Measurements from ENCODE around the gene UBAC2.

The UBAC2 gene

GRCh38 chr13:99416411-99417121 lies 215.9 kb downstream of the UBAC2 start:
- DNase-seq (ENCODE audit: low spot score), result no peak

GRCh38 chr13:99417201-99418102 lies 216.8 kb downstream of the UBAC2 start:
- DNase-seq (ENCODE audit: low spot score), result no peak

GRCh38 chr13:99418103-99418842 lies 217.6 kb downstream of the UBAC2 start:
- no peak for DNase-seq (ENCODE audit: low spot score)

- no peak for DNase-seq (ENCODE audit: low spot score)
Observed at GRCh38 chr13:99418843-99419140, 218.1 kb downstream of the UBAC2 start.

- DNase-seq (ENCODE audit: low spot score), result no peak
Observed at GRCh38 chr13:99419591-99420243, 219.1 kb downstream of the UBAC2 start.

- no peak for DNase-seq (ENCODE audit: low spot score)
Observed at GRCh38 chr13:99421271-99421670, 220.6 kb downstream of the UBAC2 start.

GRCh38 chr13:99421758-99422585 lies 221.3 kb downstream of the UBAC2 start:
- no peak for DNase-seq (ENCODE audit: low spot score)

- DNase-seq (ENCODE audit: low spot score), result no peak
Observed at GRCh38 chr13:99422586-99423220, 222.0 kb downstream of the UBAC2 start.

GRCh38 chr13:99425485-99426341 lies 225.1 kb downstream of the UBAC2 start:
- DNase-seq (ENCODE audit: low spot score), result peak; percentile 19

GRCh38 chr13:99426426-99426825 lies 225.8 kb downstream of the UBAC2 start:
- DNase-seq (ENCODE audit: low spot score), result no peak

- no peak for DNase-seq (ENCODE audit: low spot score)
Observed at GRCh38 chr13:99429670-99430069, 229.0 kb downstream of the UBAC2 start.

GRCh38 chr13:99431927-99432608 lies 231.4 kb downstream of the UBAC2 start:
- DNase-seq (ENCODE audit: low spot score), result no peak

GRCh38 chr13:99432609-99433542 lies 232.2 kb downstream of the UBAC2 start:
- DNase-seq (ENCODE audit: low spot score), result peak; percentile 53

- DNase-seq (ENCODE audit: low spot score), result no peak
Observed at GRCh38 chr13:99433543-99434075, 233.0 kb downstream of the UBAC2 start.

GRCh38 chr13:99434258-99434788 lies 233.7 kb downstream of the UBAC2 start:
- no peak for DNase-seq (ENCODE audit: low spot score)

- no peak for DNase-seq (ENCODE audit: low spot score)
Observed at GRCh38 chr13:99435116-99435515, 234.5 kb downstream of the UBAC2 start.

- no peak for DNase-seq (ENCODE audit: low spot score)
Observed at GRCh38 chr13:99435998-99436397, 235.3 kb downstream of the UBAC2 start.

Measured in pons (tissue), 1 donor.